ENCODE data around the gene FCER2. TPM values are rescaled to one million over a fixed set of nuclear protein-coding genes. Genes with fewer than 3 reads are reported as not detected.
A peak's percentile ranks its signal among the peaks of the same experiment; 100 is the strongest.

FCER2 gene
- total RNA-seq, 2 donors from 2014 or later = 0.78 TPM; not detected in 1

- Mint-ChIP-seq H3K9me3 (no peaks in the 10 kb centered on the region), H3K4me1 (ENCODE audit: low read depth in 2 of 2) (no peaks in the 10 kb centered on the region), H3K36me3 (no peaks in the 10 kb centered on the region), H3K4me3 (no peak overlapping the region), H3K27ac (no peak overlapping the region), H3K27me3 (peaks cover 33 to 41% of the 10 kb centered on the region in 2 donors)
- ATAC-seq (no peak), DNase-seq (ENCODE audit: low spot score) (no peak)
Measured at GRCh38 chr19:7739801-7740681, 38.1 kb upstream of the FCER2 start.

GRCh38 chr19:7739211-7739755, 37.4 kb upstream of the FCER2 start:
- Mint-ChIP-seq H3K4me3 (no peak overlapping the region), H3K27ac (no peak overlapping the region), H3K36me3 (no peaks in the 10 kb centered on the region), H3K27me3 (peaks cover 35 to 49% of the 10 kb centered on the region in 2 donors), H3K9me3 (no peaks in the 10 kb centered on the region), H3K4me1 (ENCODE audit: low read depth in 2 of 2) (peaks cover 0 to 2% of the 10 kb centered on the region in 2 donors)
- no peak for DNase-seq (ENCODE audit: low spot score)
- ATAC-seq = no peak

- Mint-ChIP-seq H3K27ac (no peak overlapping the region), H3K36me3 (no peaks in the 10 kb centered on the region), H3K4me1 (ENCODE audit: low read depth in 2 of 2) (peaks cover 0 to 3% of the 10 kb centered on the region in 2 donors), H3K9me3 (no peaks in the 10 kb centered on the region), H3K27me3 (peaks cover 34 to 53% of the 10 kb centered on the region in 2 donors), H3K4me3 (no peak overlapping the region)
- ATAC-seq (no peak), DNase-seq (ENCODE audit: low spot score) (no peak)
Measured at GRCh38 chr19:7738023-7738422, 36.1 kb upstream of the FCER2 start.

GRCh38 chr19:7737215-7737614, 35.3 kb upstream of the FCER2 start:
- no peaks in the 10 kb centered on the region for H3K36me3 Mint-ChIP-seq
- DNase-seq (ENCODE audit: low spot score) (no peak), ATAC-seq (no peak)
- H3K4me1 Mint-ChIP-seq (ENCODE audit: low read depth in 2 of 2) = peaks cover 0 to 3% of the 10 kb centered on the region in 2 donors
- peaks cover 36 to 53% of the 10 kb centered on the region in 2 donors for H3K27me3 Mint-ChIP-seq
- no peak overlapping the region for H3K27ac Mint-ChIP-seq
- no peaks in the 10 kb centered on the region for H3K9me3 Mint-ChIP-seq
- no peak overlapping the region for H3K4me3 Mint-ChIP-seq

GRCh38 chr19:7736148-7736547, 34.2 kb upstream of the FCER2 start:
- Mint-ChIP-seq H3K9me3 (no peaks in the 10 kb centered on the region), H3K27ac (no peak overlapping the region), H3K4me3 (no peak overlapping the region), H3K27me3 (peaks cover 36 to 52% of the 10 kb centered on the region in 2 donors), H3K36me3 (no peaks in the 10 kb centered on the region), H3K4me1 (ENCODE audit: low read depth in 2 of 2) (peaks cover 0 to 3% of the 10 kb centered on the region in 2 donors)
- no peak for DNase-seq (ENCODE audit: low spot score)
- ATAC-seq = no peak

- Mint-ChIP-seq H3K27ac (no peak overlapping the region), H3K27me3 (peaks cover 34 to 40% of the 10 kb centered on the region in 2 donors), H3K4me1 (ENCODE audit: low read depth in 2 of 2) (peaks cover 0 to 3% of the 10 kb centered on the region in 2 donors), H3K4me3 (no peak overlapping the region), H3K9me3 (no peaks in the 10 kb centered on the region), H3K36me3 (no peaks in the 10 kb centered on the region)
- no peak for ATAC-seq
- DNase-seq (ENCODE audit: low spot score) = no peak
Measured at GRCh38 chr19:7734220-7735203, 32.6 kb upstream of the FCER2 start.

GRCh38 chr19:7733376-7733775, 31.4 kb upstream of the FCER2 start:
- no peak overlapping the region for H3K4me3 Mint-ChIP-seq
- H3K27ac Mint-ChIP-seq = no peak overlapping the region
- peaks cover 0 to 3% of the 10 kb centered on the region in 2 donors for H3K4me1 Mint-ChIP-seq (ENCODE audit: low read depth in 2 of 2)
- H3K27me3 Mint-ChIP-seq = peaks cover 38 to 49% of the 10 kb centered on the region in 2 donors
- ATAC-seq (no peak), DNase-seq (ENCODE audit: low spot score) (no peak)
- H3K9me3 Mint-ChIP-seq = no peaks in the 10 kb centered on the region
- H3K36me3 Mint-ChIP-seq = no peaks in the 10 kb centered on the region

GRCh38 chr19:7732045-7732444, 30.1 kb upstream of the FCER2 start, which contains the start of gene CLEC4G:
CLEC4G (minus strand) TSS chr19:7732110; CDS start chr19:7732102, 8 bp downstream.
- no peak for DNase-seq (ENCODE audit: low spot score)
- peaks cover 0 to 3% of the 10 kb centered on the region in 2 donors for H3K4me1 Mint-ChIP-seq (ENCODE audit: low read depth in 2 of 2)
- H3K4me3 Mint-ChIP-seq = no peak within 1 kb of the TSS
- no peaks in the 10 kb centered on the region for H3K9me3 Mint-ChIP-seq
- peaks cover 44 to 56% of the 10 kb centered on the region in 2 donors for H3K27me3 Mint-ChIP-seq
- H3K36me3 Mint-ChIP-seq = no peaks in the 10 kb centered on the region
- ATAC-seq = peak in 1 of 2 donors; percentile 7
- H3K27ac Mint-ChIP-seq = no peak within 1 kb of the TSS

GRCh38 chr19:7731615-7732014, 29.7 kb upstream of the FCER2 start:
- Mint-ChIP-seq H3K4me1 (ENCODE audit: low read depth in 2 of 2) (peaks cover 0 to 3% of the 10 kb centered on the region in 2 donors), H3K4me3 (no peak overlapping the region), H3K9me3 (no peaks in the 10 kb centered on the region), H3K27me3 (peaks cover 45 to 53% of the 10 kb centered on the region in 2 donors), H3K27ac (no peak overlapping the region), H3K36me3 (no peaks in the 10 kb centered on the region)
- ATAC-seq (peak; percentile 8 to 34), DNase-seq (ENCODE audit: low spot score) (no peak)

- H3K36me3 Mint-ChIP-seq = no peaks in the 10 kb centered on the region
- H3K27ac Mint-ChIP-seq = no peak overlapping the region
- ATAC-seq = no peak
- peaks cover 47 to 49% of the 10 kb centered on the region in 2 donors for H3K27me3 Mint-ChIP-seq
- H3K4me3 Mint-ChIP-seq = no peak overlapping the region
- H3K9me3 Mint-ChIP-seq = no peaks in the 10 kb centered on the region
- peaks cover 0 to 3% of the 10 kb centered on the region in 2 donors for H3K4me1 Mint-ChIP-seq (ENCODE audit: low read depth in 2 of 2)
- DNase-seq (ENCODE audit: low spot score) = no peak
Measured at GRCh38 chr19:7731218-7731595, 29.3 kb upstream of the FCER2 start.

- Mint-ChIP-seq H3K4me1 (ENCODE audit: low read depth in 2 of 2) (peaks cover 0 to 3% of the 10 kb centered on the region in 2 donors), H3K27me3 (peaks cover 44 to 48% of the 10 kb centered on the region in 2 donors), H3K9me3 (no peaks in the 10 kb centered on the region), H3K4me3 (no peak overlapping the region), H3K27ac (no peak overlapping the region), H3K36me3 (no peaks in the 10 kb centered on the region)
- DNase-seq (ENCODE audit: low spot score) (no peak), ATAC-seq (peak in 1 of 2 donors; percentile 12)
Measured at GRCh38 chr19:7730286-7731217, 28.6 kb upstream of the FCER2 start.

GRCh38 chr19:7729831-7730285, 27.9 kb upstream of the FCER2 start:
- no peak for ATAC-seq
- no peaks in the 10 kb centered on the region for H3K9me3 Mint-ChIP-seq
- DNase-seq (ENCODE audit: low spot score) = no peak
- peaks cover 37 to 43% of the 10 kb centered on the region in 2 donors for H3K27me3 Mint-ChIP-seq
- no peak overlapping the region for H3K4me3 Mint-ChIP-seq
- peaks cover 0 to 3% of the 10 kb centered on the region in 2 donors for H3K4me1 Mint-ChIP-seq (ENCODE audit: low read depth in 2 of 2)
- H3K36me3 Mint-ChIP-seq = no peaks in the 10 kb centered on the region
- H3K27ac Mint-ChIP-seq = no peak overlapping the region
